Thyroid gland (tissue), 4 donors: Measurements from ENCODE around the gene ESR1.

ENCODE experiments used
- CTCF ChIP-seq, 6 experiments: fragments of 200-600 bp in 3 of 6; fragments of 450-650 bp in 3 of 6; sonication (generic) in 3 of 6; IDR thresholded peaks; one replicate each; pipeline ENCODE4 v1.5.1; 2016 to 2019; ENCODE audit warnings: antibody characterized with exemption in 6 of 6, mild to moderate bottlenecking in 2 of 6, inconsistent platforms in 1 of 6, moderate library complexity in 1 of 6
- POLR2A ChIP-seq, 2 donors: fragments of 450-650 bp; IDR thresholded peaks; one replicate each; pipeline ENCODE4 v1.6.1; 2017; ENCODE audit warnings: antibody characterized with exemption in 2 of 2, mild to moderate bottlenecking in 2 of 2, moderate library complexity in 1 of 2

- TF ChIP-seq CTCF (IDR thresholded peaks at IDR 0.05): no peak
- TF ChIP-seq POLR2A (IDR thresholded peaks at IDR 0.05): no peak
Measured at GRCh38 chr6:151948002-151948743, 140.7 kb downstream of the ESR1 start.
